ENCODE measurements around the gene MRPL2. TPM values are rescaled to one million over a fixed set of nuclear protein-coding genes. Genes with fewer than 3 reads are reported as not detected.
A peak's percentile ranks its signal among the peaks of the same experiment; 100 is the strongest.

MRPL2 gene
- total and polyA plus RNA-seq, 4 experiments from 2014 or later, result 37.9 to 56.5 (median 53.4) TPM

- Mint-ChIP-seq H3K27me3 (no peaks in the 10 kb centered on the region), H3K4me1 (peaks cover 12 to 22% (median 15%) of the 10 kb centered on the region in 4 donors), H3K4me3 (no peak overlapping the region), H3K9me3 (no peaks in the 10 kb centered on the region), H3K27ac (no peak overlapping the region), H3K36me3 (no peaks in the 10 kb centered on the region)
- intact Hi-C loops (cut with micrococcal nuclease), result no loop called here
- CTCF ChIA-PET (ENCODE audit: partially characterized antibody), result interaction anchor here (0.6 kb wide), 1 partner anchor 187 kb away, joined by 3 read pairs; no protein-coding TSS in a partner anchor
- Histone ChIP-seq H3K4me3 (ENCODE audit: low read length in 2 of 2) (no peak overlapping the region), H3K36me3 (ENCODE audit: insufficient read depth, low read length) (no peaks in the 10 kb centered on the region), H3K27me3 (ENCODE audit: insufficient read depth, low read length) (no peaks in the 10 kb centered on the region), H3K9me3 (ENCODE audit: control insufficient read depth in 1 of 2, low read length in 2 of 2) (no peaks in the 10 kb centered on the region), H3K4me1 (ENCODE audit: insufficient read depth, low read length) (peaks cover 15% of the 10 kb centered on the region), H3K27ac (ENCODE audit: low read depth, low read length) (no peak overlapping the region)
- POLR2A ChIA-PET (ENCODE audit: partially characterized antibody), result no interaction called here
- no peak for DNase-seq
Measured at GRCh38 chr6:43097098-43097489, 37.9 kb upstream of the MRPL2 start.

- Histone ChIP-seq H3K27ac (ENCODE audit: low read depth, low read length) (no peak overlapping the region), H3K4me3 (ENCODE audit: low read length in 2 of 2) (no peak overlapping the region), H3K4me1 (ENCODE audit: insufficient read depth, low read length) (peaks cover 15% of the 10 kb centered on the region), H3K27me3 (ENCODE audit: insufficient read depth, low read length) (no peaks in the 10 kb centered on the region), H3K36me3 (ENCODE audit: insufficient read depth, low read length) (no peaks in the 10 kb centered on the region), H3K9me3 (ENCODE audit: control insufficient read depth in 1 of 2, low read length in 2 of 2) (no peaks in the 10 kb centered on the region)
- Mint-ChIP-seq H3K9me3 (no peaks in the 10 kb centered on the region), H3K36me3 (no peaks in the 10 kb centered on the region), H3K4me1 (peaks cover 12 to 22% (median 15%) of the 10 kb centered on the region in 4 donors), H3K27ac (no peak overlapping the region), H3K4me3 (no peak overlapping the region), H3K27me3 (no peaks in the 10 kb centered on the region)
- DNase-seq, result no peak
- ChIA-PET CTCF (ENCODE audit: partially characterized antibody) (interaction anchor here (0.6 kb wide), 1 partner anchor 186 kb away, joined by 3 read pairs; no protein-coding TSS in a partner anchor), POLR2A (ENCODE audit: partially characterized antibody) (interaction anchor here (1.4 kb wide), 1 partner anchor 43 kb away, joined by 3 read pairs; the partner anchor contains the start of gene CUL7)
- intact Hi-C loops (cut with micrococcal nuclease), result no loop called here
Measured at GRCh38 chr6:43096451-43097097, 37.3 kb upstream of the MRPL2 start.

GRCh38 chr6:43095939-43096338 is 36.7 kb upstream of the MRPL2 start:
- H3K4me1 ChIP-seq (ENCODE audit: insufficient read depth, low read length), result peaks cover 15% of the 10 kb centered on the region
- H3K36me3 ChIP-seq (ENCODE audit: insufficient read depth, low read length), result no peaks in the 10 kb centered on the region
- intact Hi-C loops (cut with micrococcal nuclease), result no loop called here
- H3K27me3 ChIP-seq (ENCODE audit: insufficient read depth, low read length), result no peaks in the 10 kb centered on the region
- no peaks in the 10 kb centered on the region for H3K36me3 Mint-ChIP-seq
- no peak for DNase-seq
- no peak overlapping the region for H3K27ac ChIP-seq (ENCODE audit: low read depth, low read length)
- H3K4me3 ChIP-seq (ENCODE audit: low read length in 2 of 2), result no peak overlapping the region
- no peak overlapping the region for H3K4me3 Mint-ChIP-seq
- no peaks in the 10 kb centered on the region for H3K9me3 Mint-ChIP-seq
- CTCF ChIA-PET (ENCODE audit: partially characterized antibody), result no interaction called here
- POLR2A ChIA-PET (ENCODE audit: partially characterized antibody), result interaction anchor here (1.4 kb wide), 1 partner anchor 42 kb away, joined by 3 read pairs; the partner anchor contains the start of gene CUL7
- H3K27me3 Mint-ChIP-seq, result no peaks in the 10 kb centered on the region
- H3K27ac Mint-ChIP-seq, result peak overlapping the region in 1 of 7 donors; percentile 16
- peaks cover 12 to 22% (median 15%) of the 10 kb centered on the region in 4 donors for H3K4me1 Mint-ChIP-seq
- H3K9me3 ChIP-seq (ENCODE audit: control insufficient read depth in 1 of 2, low read length in 2 of 2), result no peaks in the 10 kb centered on the region

DNA sequence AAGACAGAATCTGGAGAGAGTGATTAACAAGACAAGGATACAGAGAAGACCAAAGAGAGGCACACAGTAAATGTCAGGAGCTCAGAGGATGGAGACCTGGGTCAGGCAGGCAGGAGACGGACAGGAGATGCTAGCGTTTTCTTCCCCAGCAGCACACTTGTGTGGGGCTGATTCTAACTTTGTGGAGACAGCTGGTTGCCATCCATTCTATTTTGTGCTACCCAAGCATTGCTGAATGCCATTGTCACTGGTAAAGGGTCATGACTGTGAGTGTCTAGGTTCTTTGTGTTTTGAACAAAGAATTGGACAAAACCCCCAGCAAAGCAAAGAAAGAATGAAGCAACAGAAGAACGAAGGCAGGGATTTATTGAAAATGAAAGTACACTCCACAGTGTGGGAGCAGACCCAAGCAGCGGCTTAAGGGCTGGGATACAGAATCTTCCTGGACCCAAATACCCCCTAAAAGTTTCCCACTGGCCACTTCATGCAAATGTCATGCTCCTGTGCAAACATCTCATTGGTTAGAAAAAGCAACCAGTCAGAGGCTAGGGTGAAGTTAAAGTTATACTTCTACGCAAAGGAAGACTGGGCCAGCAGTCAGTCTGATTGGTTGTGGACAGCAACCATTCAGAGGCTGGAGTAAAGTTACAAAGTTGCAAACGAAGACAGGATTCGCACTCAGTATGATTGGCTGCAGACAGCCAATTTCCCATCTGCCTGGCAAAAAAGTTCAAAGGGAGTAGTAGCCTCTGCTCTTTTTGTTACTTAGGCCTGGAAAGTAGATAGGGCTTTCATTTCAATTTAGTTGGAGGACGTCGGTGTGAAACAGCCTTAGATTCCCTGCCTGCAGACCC is 34.4 kb upstream of the MRPL2 start:
- CTCF ChIA-PET (ENCODE audit: partially characterized antibody), result no interaction called here
- no peak overlapping the region for H3K4me3 ChIP-seq (ENCODE audit: low read length in 2 of 2)
- peak in 1 of 5 donors; percentile 4 for DNase-seq
- POLR2A ChIA-PET (ENCODE audit: partially characterized antibody), result no interaction called here
- H3K36me3 Mint-ChIP-seq, result no peaks in the 10 kb centered on the region
- H3K27me3 Mint-ChIP-seq, result no peaks in the 10 kb centered on the region
- peak overlapping the region in 3 of 7 donors; percentile 18 to 88 (median 41) for H3K27ac Mint-ChIP-seq
- peaks cover 12 to 22% (median 15%) of the 10 kb centered on the region in 4 donors for H3K4me1 Mint-ChIP-seq
- H3K27ac ChIP-seq (ENCODE audit: low read depth, low read length), result no peak overlapping the region
- H3K4me1 ChIP-seq (ENCODE audit: insufficient read depth, low read length), result peaks cover 15% of the 10 kb centered on the region
- no peaks in the 10 kb centered on the region for H3K36me3 ChIP-seq (ENCODE audit: insufficient read depth, low read length)
- no peaks in the 10 kb centered on the region for H3K9me3 Mint-ChIP-seq
- intact Hi-C loops (cut with micrococcal nuclease), result no loop called here
- peak overlapping the region; percentile 12 to 77 (median 58) for H3K4me3 Mint-ChIP-seq
- no peaks in the 10 kb centered on the region for H3K27me3 ChIP-seq (ENCODE audit: insufficient read depth, low read length)
- no peaks in the 10 kb centered on the region for H3K9me3 ChIP-seq (ENCODE audit: control insufficient read depth in 1 of 2, low read length in 2 of 2)

DNA sequence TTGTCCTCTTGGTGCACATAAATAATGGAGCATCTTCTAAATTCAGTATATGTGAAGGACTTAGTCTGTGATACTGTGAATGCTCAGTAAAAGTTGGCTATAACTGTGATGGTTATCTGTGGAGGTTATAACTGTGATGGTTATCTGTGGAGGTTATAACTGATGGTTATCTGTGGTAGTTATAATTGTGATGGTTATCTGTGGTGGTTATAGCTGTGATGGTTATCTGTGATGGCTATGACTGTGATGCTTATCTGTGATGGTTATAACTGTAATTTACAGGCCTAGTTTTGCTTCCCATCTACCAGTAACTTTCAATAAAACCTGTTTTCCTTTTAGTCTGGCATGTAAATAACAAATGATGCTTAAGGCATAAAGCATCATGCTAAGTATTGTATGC is 33.4 kb upstream of the MRPL2 start:
- DNase-seq, result peak in 1 of 5 donors; percentile 12
- H3K36me3 Mint-ChIP-seq, result no peaks in the 10 kb centered on the region
- H3K4me3 Mint-ChIP-seq, result peak overlapping the region in 5 of 8 donors; percentile 3 to 48 (median 25)
- no peaks in the 10 kb centered on the region for H3K9me3 Mint-ChIP-seq
- no peak overlapping the region for H3K27ac ChIP-seq (ENCODE audit: low read depth, low read length)
- no peaks in the 10 kb centered on the region for H3K27me3 Mint-ChIP-seq
- ChIA-PET CTCF (ENCODE audit: partially characterized antibody) (no interaction called here), POLR2A (ENCODE audit: partially characterized antibody) (no interaction called here)
- peaks cover 12 to 22% (median 15%) of the 10 kb centered on the region in 4 donors for H3K4me1 Mint-ChIP-seq
- peak overlapping the region in 4 of 7 donors; percentile 4 to 58 (median 14) for H3K27ac Mint-ChIP-seq
- H3K9me3 ChIP-seq (ENCODE audit: control insufficient read depth in 1 of 2, low read length in 2 of 2), result no peaks in the 10 kb centered on the region
- intact Hi-C loops (cut with micrococcal nuclease), result no loop called here
- peaks cover 15% of the 10 kb centered on the region for H3K4me1 ChIP-seq (ENCODE audit: insufficient read depth, low read length)
- no peaks in the 10 kb centered on the region for H3K27me3 ChIP-seq (ENCODE audit: insufficient read depth, low read length)
- no peaks in the 10 kb centered on the region for H3K36me3 ChIP-seq (ENCODE audit: insufficient read depth, low read length)
- H3K4me3 ChIP-seq (ENCODE audit: low read length in 2 of 2), result no peak overlapping the region

- no peaks in the 10 kb centered on the region for H3K27me3 ChIP-seq (ENCODE audit: insufficient read depth, low read length)
- Mint-ChIP-seq H3K27ac (no peak overlapping the region), H3K27me3 (no peaks in the 10 kb centered on the region), H3K9me3 (no peaks in the 10 kb centered on the region), H3K4me1 (peaks cover 12 to 22% (median 15%) of the 10 kb centered on the region in 4 donors), H3K4me3 (no peak overlapping the region), H3K36me3 (no peaks in the 10 kb centered on the region)
- CTCF ChIA-PET (ENCODE audit: partially characterized antibody), result no interaction called here
- no peaks in the 10 kb centered on the region for H3K9me3 ChIP-seq (ENCODE audit: control insufficient read depth in 1 of 2, low read length in 2 of 2)
- H3K36me3 ChIP-seq (ENCODE audit: insufficient read depth, low read length), result no peaks in the 10 kb centered on the region
- DNase-seq, result no peak
- H3K4me3 ChIP-seq (ENCODE audit: low read length in 2 of 2), result no peak overlapping the region
- no peak overlapping the region for H3K27ac ChIP-seq (ENCODE audit: low read depth, low read length)
- POLR2A ChIA-PET (ENCODE audit: partially characterized antibody), result no interaction called here
- H3K4me1 ChIP-seq (ENCODE audit: insufficient read depth, low read length), result peaks cover 15% of the 10 kb centered on the region
- intact Hi-C loops (cut with micrococcal nuclease), result no loop called here
Measured at GRCh38 chr6:43091436-43091991, 32.3 kb upstream of the MRPL2 start.

DNA sequence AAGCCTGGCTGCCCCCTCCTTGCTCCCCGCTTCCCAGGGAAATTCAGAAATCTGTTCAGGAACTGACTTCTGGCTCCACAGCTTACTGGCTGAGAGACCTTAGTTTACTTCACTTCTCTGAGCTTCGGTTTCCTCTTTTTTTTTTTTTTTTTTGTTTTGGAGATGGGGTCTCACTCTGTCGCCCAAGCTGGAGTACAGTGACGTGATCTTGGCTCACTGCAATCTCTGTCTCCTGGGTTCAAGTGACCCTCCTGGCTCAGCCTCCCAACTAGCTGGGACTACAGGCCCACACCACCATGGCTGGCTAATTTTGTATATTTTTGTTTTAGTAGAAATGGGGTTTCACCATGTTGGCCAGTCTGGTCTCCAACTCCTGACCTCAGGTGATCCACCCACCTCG is 31.8 kb upstream of the MRPL2 start:
- Mint-ChIP-seq H3K27me3 (no peaks in the 10 kb centered on the region), H3K4me3 (no peak overlapping the region), H3K9me3 (no peaks in the 10 kb centered on the region), H3K27ac (no peak overlapping the region), H3K4me1 (peaks cover 12 to 22% (median 15%) of the 10 kb centered on the region in 4 donors), H3K36me3 (no peaks in the 10 kb centered on the region)
- H3K4me1 ChIP-seq (ENCODE audit: insufficient read depth, low read length), result peaks cover 15% of the 10 kb centered on the region
- H3K27ac ChIP-seq (ENCODE audit: low read depth, low read length), result no peak overlapping the region
- intact Hi-C loops (cut with micrococcal nuclease), result no loop called here
- ChIA-PET POLR2A (ENCODE audit: partially characterized antibody) (no interaction called here), CTCF (ENCODE audit: partially characterized antibody) (interaction anchor here (0.7 kb wide), 1 partner anchor 12 kb away, joined by 3 read pairs; no protein-coding TSS in a partner anchor)
- DNase-seq, result no peak
- no peaks in the 10 kb centered on the region for H3K36me3 ChIP-seq (ENCODE audit: insufficient read depth, low read length)
- no peak overlapping the region for H3K4me3 ChIP-seq (ENCODE audit: low read length in 2 of 2)
- no peaks in the 10 kb centered on the region for H3K9me3 ChIP-seq (ENCODE audit: control insufficient read depth in 1 of 2, low read length in 2 of 2)
- H3K27me3 ChIP-seq (ENCODE audit: insufficient read depth, low read length), result no peaks in the 10 kb centered on the region
